Retinal pigment epithelial cell (primary cell): Measurements from ENCODE around the gene RBBP8.

Source experiments
- DNase-seq: peaks from one replicate; pipeline ENCODE4 v3.0.0-alpha.2; 2010; ENCODE audit warnings: low read depth
- H3K4me3 ChIP-seq: 2 replicates; pipeline ENCODE4 v1.5.1; 2011; ENCODE audit warnings: mild to moderate bottlenecking, low read length, control low read depth, moderate library complexity
- TF ChIP-seq, protein P1 (sequence below): conservative IDR thresholded peaks from 2 replicates; pipeline ENCODE4 v1.5.1; 2011; ENCODE audit warnings: low read depth, low read length, control low read depth, inconsistent platforms

RBBP8 gene

DNA sequence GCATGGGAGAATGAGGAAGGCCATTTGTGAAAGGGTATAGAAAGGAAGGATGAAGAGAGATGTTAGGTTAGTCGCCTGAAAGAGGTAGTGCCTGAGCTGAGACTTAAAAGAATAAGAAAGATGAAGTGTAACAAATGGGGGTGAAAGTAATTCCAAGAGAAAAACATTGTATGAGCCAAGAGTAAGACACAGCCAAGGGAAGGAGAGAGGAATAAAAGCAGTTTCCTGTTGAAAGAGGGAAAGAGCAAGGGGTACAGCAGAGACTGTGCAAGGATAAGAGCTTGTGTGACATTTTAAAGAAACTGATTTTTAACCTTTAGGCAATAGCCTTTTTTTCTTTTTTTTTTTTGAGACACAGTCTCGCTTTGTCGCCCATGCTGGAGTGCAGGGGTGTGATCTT is 4.8 kb upstream of the RBBP8 start:
- TF ChIP-seq, protein P1, sequence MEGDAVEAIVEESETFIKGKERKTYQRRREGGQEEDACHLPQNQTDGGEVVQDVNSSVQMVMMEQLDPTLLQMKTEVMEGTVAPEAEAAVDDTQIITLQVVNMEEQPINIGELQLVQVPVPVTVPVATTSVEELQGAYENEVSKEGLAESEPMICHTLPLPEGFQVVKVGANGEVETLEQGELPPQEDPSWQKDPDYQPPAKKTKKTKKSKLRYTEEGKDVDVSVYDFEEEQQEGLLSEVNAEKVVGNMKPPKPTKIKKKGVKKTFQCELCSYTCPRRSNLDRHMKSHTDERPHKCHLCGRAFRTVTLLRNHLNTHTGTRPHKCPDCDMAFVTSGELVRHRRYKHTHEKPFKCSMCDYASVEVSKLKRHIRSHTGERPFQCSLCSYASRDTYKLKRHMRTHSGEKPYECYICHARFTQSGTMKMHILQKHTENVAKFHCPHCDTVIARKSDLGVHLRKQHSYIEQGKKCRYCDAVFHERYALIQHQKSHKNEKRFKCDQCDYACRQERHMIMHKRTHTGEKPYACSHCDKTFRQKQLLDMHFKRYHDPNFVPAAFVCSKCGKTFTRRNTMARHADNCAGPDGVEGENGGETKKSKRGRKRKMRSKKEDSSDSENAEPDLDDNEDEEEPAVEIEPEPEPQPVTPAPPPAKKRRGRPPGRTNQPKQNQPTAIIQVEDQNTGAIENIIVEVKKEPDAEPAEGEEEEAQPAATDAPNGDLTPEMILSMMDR = no peak
- no peak overlapping the region for H3K4me3 ChIP-seq
- no peak for DNase-seq

DNA sequence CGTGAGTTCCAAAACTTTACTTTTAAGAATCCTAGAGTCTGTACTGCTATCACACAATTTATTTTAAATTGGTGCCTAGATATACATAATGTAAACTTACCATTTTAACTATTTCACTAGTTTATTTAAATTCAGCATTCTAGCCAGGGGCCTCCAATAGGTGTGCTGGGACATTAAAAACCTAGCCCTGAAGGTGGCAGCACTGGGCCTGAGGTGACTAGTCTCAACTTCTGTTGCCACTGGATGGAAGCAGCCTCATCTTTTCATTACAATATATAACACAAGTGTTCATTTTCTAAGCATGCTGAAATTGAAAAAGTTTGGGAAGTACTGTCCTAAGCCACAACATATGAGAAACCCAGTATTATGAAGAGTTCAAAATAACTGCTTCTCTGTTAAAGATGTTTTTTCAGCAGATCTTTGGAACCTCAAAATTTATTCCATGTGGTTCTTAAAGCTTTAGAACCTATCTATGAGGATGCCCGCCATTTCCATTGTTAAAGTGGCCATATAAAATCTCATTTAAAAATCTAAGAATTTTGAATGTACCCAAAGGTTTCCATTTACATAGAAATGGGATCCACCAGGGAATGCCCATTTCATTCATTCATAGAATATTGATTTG is 2.9 kb upstream of the RBBP8 start:
- H3K4me3 ChIP-seq = no peak overlapping the region
- TF ChIP-seq, protein P1 = peak; percentile 90
- no peak for DNase-seq

DNA sequence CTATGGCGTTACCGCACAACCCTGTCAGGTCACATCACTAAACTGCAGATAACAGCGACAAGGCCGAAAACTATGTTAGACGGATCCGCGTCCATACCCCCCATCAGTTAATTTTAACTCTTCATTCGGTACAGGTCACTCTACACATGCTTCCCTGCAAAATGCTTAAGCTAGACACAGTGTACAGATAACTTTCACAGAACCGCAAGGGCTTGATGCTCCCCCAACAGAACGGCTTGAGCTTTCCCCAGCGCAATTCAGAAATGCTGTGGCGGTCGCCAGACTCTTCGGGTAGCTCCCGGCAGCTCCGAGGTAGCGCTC is 283 bp upstream of the RBBP8 start:
- TF ChIP-seq, protein P1 = no peak
- H3K4me3 ChIP-seq = peak overlapping the region; percentile 94
- DNase-seq = no peak

DNA sequence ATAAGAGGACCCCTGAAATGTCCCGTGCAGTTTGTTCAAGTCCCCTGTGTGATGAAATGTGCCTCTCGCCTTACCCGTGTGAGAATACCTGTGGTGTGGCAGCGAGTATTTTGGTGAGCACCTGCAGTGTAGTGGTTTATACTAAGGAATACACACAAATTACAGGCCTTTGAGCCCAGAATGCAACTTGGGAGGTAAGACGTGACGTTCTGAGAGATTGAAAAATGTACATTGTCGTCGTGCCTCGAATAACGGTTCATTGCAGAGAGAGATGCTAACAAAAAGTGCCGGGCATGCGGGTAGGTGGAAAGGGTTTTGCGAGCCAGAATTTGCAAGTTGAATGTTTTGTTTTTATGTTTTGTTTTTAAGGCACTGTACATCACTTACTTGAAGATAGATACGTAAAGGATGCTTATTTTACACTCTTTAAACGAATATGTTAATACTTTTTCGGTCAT is 867 bp downstream of the RBBP8 start:
- peak overlapping the region; percentile 94 for H3K4me3 ChIP-seq
- no peak for DNase-seq
- TF ChIP-seq, protein P1 = no peak

DNA sequence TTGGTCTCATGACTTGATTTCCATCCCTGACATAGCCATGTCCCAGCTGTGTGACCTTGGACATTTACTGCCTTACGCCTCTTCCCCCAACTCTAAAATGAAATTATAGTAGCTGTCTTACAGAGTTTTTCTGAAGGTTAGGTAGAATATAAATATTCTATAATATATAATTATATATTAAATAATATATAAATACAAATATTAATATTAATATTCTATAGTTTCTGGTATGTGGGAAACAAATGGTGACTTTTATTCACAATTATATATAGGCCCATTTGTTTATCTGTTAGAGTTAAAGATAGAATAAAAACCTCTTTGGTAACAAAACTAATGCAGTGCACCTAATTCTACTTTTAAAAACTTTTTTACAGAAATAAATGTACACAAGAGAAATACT is 1.7 kb downstream of the RBBP8 start:
- TF ChIP-seq, protein P1 = no peak
- peak overlapping the region; percentile 94 for H3K4me3 ChIP-seq
- DNase-seq = no peak

DNA sequence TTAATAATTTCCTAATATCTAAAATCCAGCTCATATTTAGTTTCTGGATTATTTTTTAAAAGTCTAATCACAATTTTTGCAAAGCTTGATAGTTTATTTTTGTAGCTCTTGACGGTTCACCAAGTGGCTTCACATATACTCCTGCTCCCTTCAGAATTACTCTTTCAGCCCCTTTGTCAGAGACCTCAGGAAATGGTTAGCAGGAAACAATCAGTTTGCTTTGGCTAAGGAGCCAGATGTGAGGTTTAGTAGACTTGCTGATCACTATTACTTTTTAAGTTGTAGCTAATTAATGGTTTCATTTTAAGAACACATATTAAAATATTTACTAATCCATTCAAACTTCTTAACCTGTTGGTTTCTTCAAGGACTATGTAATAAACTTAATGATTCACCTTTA is 2.3 kb downstream of the RBBP8 start:
- DNase-seq = no peak
- H3K4me3 ChIP-seq = peak overlapping the region; percentile 94

DNA sequence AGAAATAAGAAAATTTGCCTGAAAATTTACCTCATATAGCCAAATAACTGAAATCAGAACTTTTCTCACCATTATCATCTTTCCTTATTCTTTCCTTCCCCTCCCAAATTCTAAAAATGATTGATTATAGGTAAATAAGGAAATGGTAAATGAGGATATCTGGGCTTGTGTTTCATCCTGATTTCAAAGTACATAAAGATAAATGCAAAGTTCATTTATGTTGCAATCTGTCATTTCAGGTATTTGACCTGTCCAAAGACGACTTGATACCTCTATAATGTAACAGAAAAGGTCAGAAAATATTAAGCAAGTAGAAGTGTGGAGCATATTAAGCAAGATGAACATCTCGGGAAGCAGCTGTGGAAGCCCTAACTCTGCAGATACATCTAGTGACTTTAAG is 3.4 kb downstream of the RBBP8 start:
- no peak for DNase-seq
- no peak overlapping the region for H3K4me3 ChIP-seq
- TF ChIP-seq, protein P1 = no peak

More for the DNA sequence above, 2.3 kb downstream of the RBBP8 start:
- TF ChIP-seq, protein P1 = no peak
